Right hindlimb (tissue), 1 donor: Measurements from ENCODE around the gene VPS13C.

ENCODE experiments used
- DNase-seq: peaks from one replicate; pipeline ENCODE4 v3.0.0-alpha.2; 2018

The VPS13C gene

DNA sequence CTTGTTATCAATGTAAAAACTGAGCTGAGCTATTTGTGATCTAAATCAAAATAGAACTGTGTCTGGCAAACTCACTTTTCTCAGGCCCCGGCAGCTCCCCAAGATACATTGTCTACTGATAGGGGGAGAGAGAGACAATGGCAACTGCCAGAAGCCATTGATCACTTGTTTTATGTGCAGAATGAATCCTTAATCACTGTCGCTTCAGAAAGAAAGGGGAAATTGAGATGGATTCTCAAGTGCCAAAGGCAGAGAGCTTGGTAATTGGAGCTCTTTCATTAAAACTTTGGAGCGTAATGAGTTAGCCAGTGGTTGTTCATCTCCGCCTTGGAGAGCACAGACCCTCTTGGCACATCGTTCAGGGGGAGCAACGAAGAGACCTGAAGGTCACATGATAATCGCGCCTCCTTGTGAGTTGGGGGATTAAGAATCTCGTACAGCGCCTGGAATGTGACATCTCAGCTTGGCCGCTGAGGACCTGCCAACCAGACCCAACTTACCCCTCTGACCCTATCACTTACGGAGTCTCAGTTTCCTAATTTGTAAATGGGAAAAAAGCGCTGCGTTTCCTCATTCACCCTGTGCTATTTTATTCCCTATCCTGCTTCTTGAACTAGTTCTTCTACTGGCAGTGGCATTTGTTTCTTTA lies 252.8 kb downstream of the VPS13C start:
- DNase-seq: no peak
